IMR-90 (cell line): Measurements from ENCODE around the gene CDHR3. TPM values are rescaled to one million over a fixed set of nuclear protein-coding genes. Genes with fewer than 3 reads are reported as not detected.

Experiments used
- ATAC-seq: fragments of 200-7000 bp; cut with Tn5 transposase; 2 replicates; pipeline ENCODE4 v1.9.1; 2020; ENCODE audit warnings: low read depth, mild to moderate bottlenecking, moderate library complexity
- BruUV-seq: library from RNA; stranded (reverse); fragments of 400-500 nt; replicated peaks from 2 replicates; lab custom pipeline; 2021; lab: Mats Ljungman, UMichigan
- CTCF ChIA-PET: fragments of 300-600 bp; formaldehyde crosslinking; extraction: SDS; loops from one replicate; lab custom pipeline; 2021; ENCODE audit warnings: antibody characterized with exemption; lab: Yijun Ruan, JAX
- POLR2A ChIA-PET: fragments of 300-600 bp; sonication (Branson Sonifier 250); formaldehyde crosslinking; loops from one replicate; lab custom pipeline; 2022; ENCODE audit warnings: antibody characterized with exemption; ENCODE audit not compliant: unreplicated experiment; lab: Charles Lee
- DNase-seq: peaks from one replicate; pipeline ENCODE4 v3.0.0; 2013
- H2AFZ ChIP-seq: replicated peaks from 2 replicates; pipeline ENCODE3; 2013; ENCODE audit warnings: low read length, mild to moderate bottlenecking; ENCODE audit not compliant: poor library complexity
- H2AK5ac ChIP-seq: 2 replicates; pipeline ENCODE4 v1.6.1; 2013; ENCODE audit warnings: low read depth, low read length, inconsistent platforms
- H2AK9ac ChIP-seq: replicated peaks from 2 replicates; pipeline ENCODE3; 2013; ENCODE audit warnings: mild to moderate bottlenecking, low read depth, low read length, moderate library complexity; ENCODE audit not compliant: poor library complexity
- H2BK120ac ChIP-seq: 2 replicates; pipeline ENCODE4 v1.6.1; 2013; ENCODE audit warnings: low read depth, low read length, inconsistent platforms
- H2BK15ac ChIP-seq: 3 replicates; pipeline ENCODE4 v1.6.1; 2013; ENCODE audit warnings: low read depth, low read length, inconsistent platforms
- H2BK20ac ChIP-seq: 2 replicates; pipeline ENCODE4 v1.6.1; 2013; ENCODE audit warnings: low read depth, mild to moderate bottlenecking, inconsistent platforms, low read length, moderate library complexity
- H2BK5ac ChIP-seq: 2 replicates; pipeline ENCODE4 v1.6.1; 2013; ENCODE audit warnings: mild to moderate bottlenecking, low read depth, low read length, inconsistent platforms; ENCODE audit not compliant: poor library complexity, severe bottlenecking
- H3K14ac ChIP-seq: replicated peaks from 2 replicates; pipeline ENCODE4 v1.6.1; 2013; ENCODE audit warnings: low read depth, low read length, inconsistent platforms
- H3K18ac ChIP-seq: 2 replicates; pipeline ENCODE4 v1.6.1; 2013; ENCODE audit warnings: low read depth, low read length, control low read depth
- H3K23ac ChIP-seq: 2 replicates; pipeline ENCODE4 v1.6.1; 2013; ENCODE audit warnings: low read depth, low read length, inconsistent platforms
- H3K27ac ChIP-seq: 2 replicates; pipeline ENCODE4 v1.5.1; 2013; ENCODE audit warnings: mild to moderate bottlenecking, control low read depth, low read length; ENCODE audit not compliant: insufficient read depth
- H3K27me3 ChIP-seq: 2 replicates; pipeline ENCODE4 v1.6.1; 2013; ENCODE audit warnings: low read length; ENCODE audit not compliant: control insufficient read depth, insufficient read depth
- H3K36me3 ChIP-seq: 2 replicates; pipeline ENCODE4 v1.6.1; 2013; ENCODE audit warnings: low read length, mixed read lengths; ENCODE audit not compliant: control insufficient read depth, insufficient read depth
- H3K4ac ChIP-seq: 2 replicates; pipeline ENCODE4 v1.6.1; 2013; ENCODE audit warnings: low read depth, low read length, inconsistent platforms
- H3K4me1 ChIP-seq: 2 replicates; pipeline ENCODE4 v1.6.1; 2013; ENCODE audit warnings: low read length, mixed read lengths; ENCODE audit not compliant: control insufficient read depth, insufficient read depth
- H3K4me2 ChIP-seq: 2 replicates; pipeline ENCODE4 v1.6.1; 2013; ENCODE audit warnings: low read depth, mild to moderate bottlenecking, control low read depth, low read length, moderate library complexity
- H3K4me3 ChIP-seq: 2 replicates; pipeline ENCODE4 v1.5.1; 2013; ENCODE audit warnings: low read depth, mild to moderate bottlenecking, control low read depth, low read length, moderate library complexity; ENCODE audit not compliant: insufficient read depth
- H3K56ac ChIP-seq: 2 replicates; pipeline ENCODE4 v1.6.1; 2013; ENCODE audit warnings: low read length, inconsistent platforms; ENCODE audit not compliant: insufficient read depth; ENCODE audit errors: extremely low read depth
- H3K79me1 ChIP-seq, 2 experiments: 2 replicates each; pipeline ENCODE4 v1.6.1; 2013; ENCODE audit warnings: low read length in 2 of 2, inconsistent platforms in 1 of 2, low read depth in 1 of 2
- H3K9ac ChIP-seq: 2 replicates; pipeline ENCODE4 v1.6.1; 2013; ENCODE audit warnings: low read depth, low read length, control low read depth
- H3K9me1 ChIP-seq: 2 replicates; pipeline ENCODE4 v1.6.1; 2013; ENCODE audit warnings: low read length, inconsistent platforms; ENCODE audit not compliant: insufficient read depth
- H3K9me3 ChIP-seq: 2 replicates; pipeline ENCODE4 v1.6.1; 2013; ENCODE audit warnings: low read length; ENCODE audit not compliant: control insufficient read depth, insufficient read depth
- H4K20me1 ChIP-seq: 2 replicates; pipeline ENCODE4 v1.6.1; 2013; ENCODE audit warnings: low read length, inconsistent platforms; ENCODE audit not compliant: insufficient read depth
- H4K5ac ChIP-seq: 2 replicates; pipeline ENCODE4 v1.6.1; 2013; ENCODE audit warnings: mild to moderate bottlenecking, low read depth, low read length, control low read depth
- H4K8ac ChIP-seq, 2 experiments: 2 replicates each; pipeline ENCODE4 v1.6.1; 2013; ENCODE audit warnings: low read depth in 2 of 2, low read length in 2 of 2, control low read depth in 1 of 2, inconsistent platforms in 1 of 2
- H4K91ac ChIP-seq: 2 replicates; pipeline ENCODE4 v1.6.1; 2013; ENCODE audit warnings: low read depth, low read length, inconsistent platforms; ENCODE audit not compliant: insufficient read depth
- CEBPB ChIP-seq: IDR thresholded peaks from 2 replicates; pipeline ENCODE4 v1.6.1; 2012; ENCODE audit warnings: low read depth, low read length, improper control_type of control experiment
- CTCF ChIP-seq: conservative IDR thresholded peaks from 2 replicates; pipeline ENCODE4 v1.5.1; 2012; ENCODE audit warnings: mild to moderate bottlenecking, low read depth, low read length, improper control_type of control experiment
- RAD21 ChIP-seq: IDR thresholded peaks from 2 replicates; pipeline ENCODE4 v1.6.1; 2012; ENCODE audit warnings: low read length, improper control_type of control experiment
- SMC3 ChIP-seq: fragments of 150-350 bp; IDR thresholded peaks from 2 replicates; pipeline ENCODE4 v1.6.1; 2016; ENCODE audit warnings: low read depth, mild to moderate bottlenecking, antibody characterized with exemption, low read length, moderate library complexity
- WGBS, 2 experiments: methylation state at CpG; one replicate each; pipeline versions ENCODE4 v1.1.5 to v1.1.7; 2013; ENCODE audit warnings: missing lambda C conversion rate in 2 of 2; ENCODE audit not compliant: insufficient read length in 1 of 2; ENCODE audit errors: extremely low coverage in 2 of 2; 5-methylcytosine and 5-hydroxymethylcytosine counted together
- dilution Hi-C: fragments of 300-500 bp; cut with HindIII; formaldehyde crosslinking; loops from one replicate; pipeline ENCODE4 v1.14.3; 2018; ENCODE audit warnings: low sequenced_read_pairs; ENCODE audit not compliant: unreplicated experiment
- in situ Hi-C: fragments of 300-500 bp; cut with MboI; formaldehyde crosslinking; loops from 3 replicates; pipeline ENCODE4 v1.14.3; 2019; ENCODE audit warnings: low sequenced_read_pairs, inconsistent platforms, mixed read lengths
- intact Hi-C: fragments of 100-400 bp; cut with micrococcal nuclease; formaldehyde crosslinking; loops from 2 replicates; pipeline ENCODE4 v1.10.0; 2022
- polyA plus RNA-seq, 3 experiments: library from polyadenylated mRNA; depleted of rRNA; stranded (reverse); fragments of >200 nt; gene quantifications; 2 replicates each; pipeline ENCODE4 v1.2.3, GENCODE V29; 2012; ENCODE audit warnings: low replicate concordance in 1 of 3
- total RNA-seq: library from RNA; depleted of rRNA; stranded (reverse); fragments of >200 nt; gene quantifications from 2 replicates; pipeline ENCODE4 v1.2.3, GENCODE V29; 2012

The CDHR3 gene
- total and polyA plus RNA-seq, 2 of the 4 experiments (the other 2 are of a cell fraction) = 0.96 to 1.6 TPM

DNA sequence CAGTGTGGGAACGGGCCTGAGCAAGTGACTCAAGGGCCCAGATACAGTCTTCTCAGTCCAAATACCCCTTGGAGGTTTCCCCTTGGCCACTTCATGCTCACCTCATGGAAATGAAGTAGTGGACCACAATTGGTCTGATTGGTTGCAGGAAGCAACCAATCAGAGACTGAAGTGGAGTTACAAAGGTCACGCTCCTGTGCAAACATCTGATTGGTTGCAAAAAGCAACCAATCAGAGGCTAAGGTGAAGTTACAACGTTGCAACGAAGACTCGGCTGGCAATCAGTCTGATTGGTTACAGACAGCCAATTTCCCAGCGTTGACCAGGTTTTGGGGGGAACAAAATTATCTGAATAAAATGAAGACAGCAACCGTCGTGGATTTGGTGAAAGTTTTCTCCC is 72.5 kb downstream of the CDHR3 start:
- H3K4me1 ChIP-seq = peaks cover 15% of the 10 kb centered on the region
- peaks cover 6% of the 10 kb centered on the region; the same call in 1 of the 2 replicates for H3K27me3 ChIP-seq
- no peak overlapping the region for H3K23ac ChIP-seq
- no peak overlapping the region for H4K5ac ChIP-seq
- ChIA-PET CTCF (no interaction called here), POLR2A (no interaction called here)
- no peaks in the 10 kb centered on the region for H3K79me1 ChIP-seq
- no peak overlapping the region for H2BK15ac ChIP-seq
- dilution Hi-C loops (no loop called here), in situ Hi-C loops (no loop called here), intact Hi-C loops (no loop called here)
- no peak overlapping the region for H3K27ac ChIP-seq
- no peak overlapping the region for H3K4me3 ChIP-seq
- no peaks in the 10 kb centered on the region for H3K36me3 ChIP-seq
- H3K56ac ChIP-seq = no peak overlapping the region
- no peak overlapping the region for H4K91ac ChIP-seq
- peaks cover 13% of the 10 kb centered on the region for H3K9me1 ChIP-seq
- no peak overlapping the region for H2AFZ ChIP-seq
- H3K14ac ChIP-seq = no peak overlapping the region
- TF ChIP-seq RAD21 (no peak), CTCF (no peak), CEBPB (no peak), SMC3 (no peak)
- ATAC-seq = no peak
- H2AK9ac ChIP-seq = no peak overlapping the region
- DNase-seq = no peak
- no peak overlapping the region for H2BK20ac ChIP-seq
- H2BK5ac ChIP-seq = no peak overlapping the region
- no peak overlapping the region for H3K4ac ChIP-seq
- no peak overlapping the region for H4K8ac ChIP-seq
- H2AK5ac ChIP-seq = no peak overlapping the region
- no peaks in the 10 kb centered on the region for H4K20me1 ChIP-seq
- H3K18ac ChIP-seq = no peak overlapping the region
- no peak overlapping the region for H3K4me2 ChIP-seq
- no CpG with 5 or more reads among the region's 8 CpGs for WGBS, 2 experiments
- H2BK120ac ChIP-seq = no peak overlapping the region
- no peak overlapping the region for H3K9ac ChIP-seq
- no TSS peak for BruUV-seq
- H3K9me3 ChIP-seq = peaks cover 9% of the 10 kb centered on the region
